Peyer's patch (tissue), 4 donors: ENCODE data around the gene IFI30.

ENCODE experiments used
- POLR2A ChIP-seq, 2 donors: fragments of 450-650 bp; IDR thresholded peaks; one replicate each; pipeline ENCODE4 v1.5.1; 2017; ENCODE audit warnings: antibody characterized with exemption in 2 of 2, mild to moderate bottlenecking in 2 of 2, moderate library complexity in 2 of 2
- TF ChIP-seq, protein P1 (sequence below), 6 experiments: fragments of 450-650 bp in 4 of 6; fragments of 200-600 bp in 2 of 6; sonication (generic) in 1 of 6; IDR thresholded peaks; one replicate each; pipeline ENCODE4 v1.5.1; 2017 to 2019; ENCODE audit warnings: antibody characterized with exemption in 6 of 6, mild to moderate bottlenecking in 3 of 6, moderate library complexity in 1 of 6

DNA sequence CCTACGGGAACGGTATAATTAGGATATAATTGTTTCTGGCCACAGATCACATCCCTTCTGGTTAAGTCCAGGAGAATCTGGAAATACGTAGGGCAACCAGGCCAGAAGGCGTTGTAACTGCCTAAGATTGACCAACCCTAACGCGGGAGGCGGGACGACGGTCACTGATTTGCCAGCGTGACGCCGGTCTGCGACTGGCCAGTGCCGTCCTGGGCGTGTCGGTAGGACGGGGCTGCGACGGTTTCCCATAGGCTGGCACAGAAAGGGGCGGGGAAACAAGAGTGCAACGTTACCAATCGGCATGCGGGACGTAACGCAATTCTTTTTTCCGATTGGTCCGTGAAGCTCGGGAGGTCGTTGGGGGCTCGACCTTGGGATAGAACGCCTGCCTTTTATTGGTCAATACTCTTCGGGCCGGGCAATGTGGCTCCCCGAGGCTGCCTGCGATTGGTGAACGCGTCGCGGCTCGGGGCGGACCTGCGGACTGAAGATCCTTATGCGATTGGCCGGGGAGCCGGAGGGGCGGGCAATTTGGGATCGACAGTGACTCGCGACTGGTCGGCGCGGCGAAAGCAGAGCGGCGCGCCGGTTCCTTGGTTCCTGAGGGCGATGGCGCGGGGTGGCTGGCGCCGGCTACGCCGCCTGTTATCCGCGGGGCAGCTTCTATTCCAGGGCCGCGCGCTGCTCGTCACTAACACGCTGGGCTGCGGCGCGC lies 19.2 kb downstream of the IFI30 start, which contains the start of gene MPV17L2:
- TF ChIP-seq, protein P1, sequence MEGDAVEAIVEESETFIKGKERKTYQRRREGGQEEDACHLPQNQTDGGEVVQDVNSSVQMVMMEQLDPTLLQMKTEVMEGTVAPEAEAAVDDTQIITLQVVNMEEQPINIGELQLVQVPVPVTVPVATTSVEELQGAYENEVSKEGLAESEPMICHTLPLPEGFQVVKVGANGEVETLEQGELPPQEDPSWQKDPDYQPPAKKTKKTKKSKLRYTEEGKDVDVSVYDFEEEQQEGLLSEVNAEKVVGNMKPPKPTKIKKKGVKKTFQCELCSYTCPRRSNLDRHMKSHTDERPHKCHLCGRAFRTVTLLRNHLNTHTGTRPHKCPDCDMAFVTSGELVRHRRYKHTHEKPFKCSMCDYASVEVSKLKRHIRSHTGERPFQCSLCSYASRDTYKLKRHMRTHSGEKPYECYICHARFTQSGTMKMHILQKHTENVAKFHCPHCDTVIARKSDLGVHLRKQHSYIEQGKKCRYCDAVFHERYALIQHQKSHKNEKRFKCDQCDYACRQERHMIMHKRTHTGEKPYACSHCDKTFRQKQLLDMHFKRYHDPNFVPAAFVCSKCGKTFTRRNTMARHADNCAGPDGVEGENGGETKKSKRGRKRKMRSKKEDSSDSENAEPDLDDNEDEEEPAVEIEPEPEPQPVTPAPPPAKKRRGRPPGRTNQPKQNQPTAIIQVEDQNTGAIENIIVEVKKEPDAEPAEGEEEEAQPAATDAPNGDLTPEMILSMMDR (IDR thresholded peaks at IDR 0.05) = no peak
- TF ChIP-seq POLR2A (IDR thresholded peaks at IDR 0.05) = peak; percentile 81 to 92
